GM12891 (cell line): Measurements from ENCODE around the gene ENAH.

ENCODE experiments used
- DNase-seq: peaks from one replicate; pipeline ENCODE4 v3.0.0; 2011; ENCODE audit warnings: low spot score; ENCODE audit not compliant: insufficient read length
- FAIRE-seq: peaks from 2 replicates; lab custom pipeline; 2011; peaks lifted over from hg19 to GRCh38; lab: Jason Lieb, UNC
- PAX5 ChIP-seq: IDR thresholded peaks from 2 replicates; pipeline ENCODE4 v1.6.1; 2011; ENCODE audit warnings: low read length, moderate library complexity, mild to moderate bottlenecking; ENCODE audit not compliant: insufficient read depth, severe bottlenecking
- POLR2A ChIP-seq: IDR thresholded peaks from 2 replicates; pipeline ENCODE4 v1.6.1; 2011; ENCODE audit warnings: low read depth, low read length, control low read depth
- POLR2AphosphoS5 ChIP-seq: IDR thresholded peaks from 2 replicates; pipeline ENCODE4 v1.6.1; 2011; ENCODE audit warnings: low read depth, low read length, control low read depth
- POU2F2 ChIP-seq: IDR thresholded peaks from 2 replicates; pipeline ENCODE4 v1.6.1; 2011; ENCODE audit warnings: low read depth, mild to moderate bottlenecking, control low read depth, low read length, moderate library complexity
- SPI1 ChIP-seq: IDR thresholded peaks from 2 replicates; pipeline ENCODE4 v1.6.1; 2011; ENCODE audit warnings: low read depth, low read length, control low read depth
- TAF1 ChIP-seq: IDR thresholded peaks from 2 replicates; pipeline ENCODE4 v1.6.1; 2011; ENCODE audit warnings: low read depth, low read length, control low read depth

ENAH gene

DNA sequence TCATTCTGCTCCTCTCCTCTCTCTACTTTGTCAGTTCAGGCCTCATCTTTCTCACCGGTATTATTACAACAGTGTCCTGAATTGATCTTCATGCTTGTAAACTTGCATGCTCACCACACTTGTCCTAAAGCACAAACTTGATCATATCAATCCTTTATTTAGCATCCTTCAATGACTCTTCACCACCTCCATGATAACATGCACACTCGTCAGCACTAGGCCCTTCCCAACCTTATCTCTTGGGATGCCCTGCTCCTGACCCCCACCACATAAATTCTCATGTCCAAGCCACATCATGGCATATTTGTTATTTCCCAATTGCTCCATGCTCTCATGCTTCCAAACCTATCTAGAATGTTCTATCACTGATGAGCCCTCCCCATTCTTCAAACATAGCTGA is 103.1 kb downstream of the ENAH start:
- TF ChIP-seq TAF1 (no peak), PAX5 (no peak), SPI1 (no peak), POU2F2 (no peak), POLR2A (no peak), POLR2AphosphoS5 (no peak)
- FAIRE-seq (peak; percentile 52), DNase-seq (no peak)

DNA sequence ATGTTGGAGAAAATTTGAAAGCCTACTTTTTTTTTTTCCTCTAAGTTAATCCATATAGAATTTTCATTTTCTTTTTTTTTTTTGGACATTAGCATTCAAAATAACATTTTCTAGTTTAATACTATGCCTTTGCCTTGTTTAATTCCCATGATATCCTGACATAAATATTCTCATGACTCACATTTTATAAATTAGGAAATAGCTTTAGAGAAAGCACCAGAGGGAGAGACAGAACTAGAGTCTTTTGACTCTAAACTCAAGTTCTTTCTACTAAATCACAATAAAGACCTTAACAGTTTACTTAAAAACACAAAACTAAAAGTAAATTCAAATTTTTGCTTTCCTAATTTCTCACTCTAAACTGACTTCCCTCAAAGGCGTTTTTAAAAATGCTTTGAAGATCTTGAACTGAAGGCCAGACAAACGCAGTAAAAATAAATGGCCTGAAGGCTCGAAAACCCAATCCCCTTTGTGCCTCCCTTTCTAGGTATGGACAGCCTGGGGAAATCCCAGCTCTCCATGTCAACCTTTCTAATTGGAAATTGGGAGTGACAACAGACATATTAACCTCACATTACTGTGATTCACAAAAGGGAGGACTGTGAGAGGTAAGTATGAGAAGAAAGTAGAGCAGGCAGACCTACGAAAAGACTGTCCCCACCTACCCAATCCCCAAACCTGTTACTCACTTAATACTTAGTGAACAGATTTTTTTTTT is 104.6 kb downstream of the ENAH start:
- FAIRE-seq (no peak), DNase-seq (no peak)
- TF ChIP-seq POU2F2 = no peak
- no peak for TF ChIP-seq PAX5
- no peak for TF ChIP-seq TAF1
- no peak for TF ChIP-seq POLR2AphosphoS5
- no peak for TF ChIP-seq POLR2A
- TF ChIP-seq SPI1 = no peak

DNA sequence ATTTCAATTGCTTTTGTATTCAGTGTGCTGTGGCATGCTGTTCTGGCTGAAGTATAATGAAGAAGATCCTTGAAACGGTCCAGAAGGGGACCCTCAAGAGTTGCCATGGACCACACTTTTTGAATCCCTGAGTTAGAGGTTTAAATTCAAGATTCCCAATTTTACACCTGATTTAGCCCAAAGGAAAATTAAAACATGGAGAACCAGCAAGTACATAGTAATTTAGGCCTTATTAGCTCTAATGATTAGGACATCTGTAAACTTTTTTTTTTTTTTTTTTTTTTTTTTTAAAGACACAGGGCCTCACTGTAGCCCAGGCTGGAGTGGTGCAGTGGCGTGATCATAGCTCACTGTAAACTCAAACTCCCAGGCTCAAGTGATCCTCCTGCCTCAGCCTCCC is 107.3 kb downstream of the ENAH start:
- FAIRE-seq = no peak
- TF ChIP-seq SPI1 (no peak), POLR2A (no peak), POU2F2 (no peak), POLR2AphosphoS5 (no peak), TAF1 (no peak), PAX5 (no peak)

DNA sequence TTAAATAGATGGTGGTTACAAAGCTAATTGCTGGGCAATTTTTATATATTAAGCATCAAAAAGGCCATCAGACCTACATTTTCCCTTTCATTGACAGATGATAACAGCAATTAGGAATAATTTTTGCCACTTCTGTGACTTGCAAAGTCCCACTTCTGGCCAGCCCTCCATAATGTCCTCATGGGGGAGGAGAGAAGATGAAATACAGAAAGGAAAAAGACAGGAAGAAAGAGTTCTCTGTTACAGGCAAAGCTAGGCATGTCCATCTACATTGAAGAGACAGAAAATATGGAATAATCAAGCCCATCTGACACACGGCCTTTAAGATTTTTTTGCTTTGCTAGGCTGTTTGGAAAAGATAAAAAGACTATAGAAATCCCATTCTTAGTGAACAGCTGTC is 108.0 kb downstream of the ENAH start:
- DNase-seq (no peak), FAIRE-seq (no peak)
- TF ChIP-seq POLR2A (no peak), PAX5 (no peak), POU2F2 (no peak), POLR2AphosphoS5 (no peak), TAF1 (no peak), SPI1 (no peak)

More for the DNA sequence above, 107.3 kb downstream of the ENAH start:
- no peak for DNase-seq

DNA sequence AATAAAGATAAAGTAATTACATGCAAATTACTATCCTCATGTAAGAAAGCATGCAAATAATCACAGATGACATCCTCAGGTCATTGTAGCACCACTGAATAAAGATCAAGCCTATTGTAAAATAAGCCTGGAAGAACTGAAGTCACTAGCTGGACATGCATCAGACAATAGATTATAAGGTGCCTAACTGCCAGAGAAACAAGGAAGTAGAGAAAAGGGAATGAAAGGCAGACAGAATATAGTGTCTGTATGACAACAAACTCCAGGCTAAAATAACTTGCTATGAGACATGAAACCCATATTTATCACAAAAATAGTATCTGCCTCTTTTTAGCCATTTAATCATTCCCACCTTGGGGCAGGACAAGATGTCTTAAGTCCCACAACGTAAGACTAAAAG is 108.7 kb downstream of the ENAH start:
- TF ChIP-seq POLR2AphosphoS5 (no peak), POU2F2 (no peak)
- DNase-seq = no peak
- no peak for FAIRE-seq

DNA sequence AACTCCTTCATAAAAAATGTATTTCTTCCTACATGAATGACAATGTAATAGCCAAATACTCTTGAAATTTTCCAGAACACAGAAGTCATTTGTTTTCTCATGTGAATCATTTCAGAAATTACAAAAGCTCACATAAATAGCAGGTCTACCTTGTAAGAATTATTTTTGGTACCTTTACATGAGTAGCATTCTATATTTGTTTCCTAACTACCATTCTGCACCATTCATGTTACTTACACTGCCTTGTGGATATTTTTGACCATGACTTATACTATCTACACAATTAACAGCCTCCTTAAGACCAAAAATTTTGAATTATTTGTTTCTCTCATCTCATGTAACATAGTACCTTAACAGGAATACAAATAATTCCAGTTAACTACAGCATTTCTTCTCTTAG is 109.6 kb downstream of the ENAH start:
- DNase-seq (no peak), FAIRE-seq (no peak)
- TF ChIP-seq POU2F2 (no peak), POLR2AphosphoS5 (no peak), PAX5 (no peak), SPI1 (no peak), TAF1 (no peak), POLR2A (no peak)

DNA sequence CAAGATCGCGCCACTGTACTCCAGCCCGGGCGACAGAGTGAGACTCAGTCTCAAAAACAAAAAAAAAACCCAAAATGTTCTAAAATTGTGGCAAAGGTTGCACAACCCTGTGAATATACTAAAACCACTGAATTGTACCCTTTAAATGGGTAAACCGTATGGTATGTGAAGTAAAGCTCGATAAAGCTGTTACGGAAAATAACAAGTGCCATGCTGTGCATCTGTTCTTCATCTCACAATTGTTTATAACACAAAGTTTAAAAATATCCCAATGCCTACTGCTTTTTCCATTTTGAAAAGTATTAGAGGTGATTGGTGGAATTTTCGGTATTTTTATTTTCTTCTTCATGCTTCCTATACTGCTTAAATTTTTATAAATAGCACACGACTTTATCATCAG is 111.5 kb downstream of the ENAH start:
- no peak for TF ChIP-seq PAX5
- no peak for TF ChIP-seq POU2F2
- no peak for TF ChIP-seq POLR2AphosphoS5
- no peak for TF ChIP-seq TAF1
- no peak for TF ChIP-seq POLR2A
- TF ChIP-seq SPI1 = no peak
- DNase-seq (no peak), FAIRE-seq (no peak)

DNA sequence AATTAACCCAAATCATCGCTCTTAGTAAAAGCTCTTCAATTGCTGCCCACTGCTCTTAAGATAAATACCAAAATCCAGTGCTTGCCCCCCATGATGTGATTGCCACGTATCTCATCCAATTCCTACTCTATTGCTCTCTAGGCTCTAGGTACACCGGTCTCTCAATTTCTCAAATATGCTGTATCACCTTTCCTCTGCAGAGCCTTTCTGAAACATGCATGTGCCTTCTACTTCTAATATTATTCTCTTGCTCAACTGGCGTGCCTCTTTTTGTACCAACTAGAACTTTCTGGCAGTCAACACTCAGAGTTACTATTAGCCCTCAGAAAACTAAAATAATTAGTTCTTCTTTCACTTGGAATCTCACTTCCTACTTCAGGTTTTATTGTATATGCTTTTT is 113.3 kb downstream of the ENAH start:
- no peak for DNase-seq

DNA sequence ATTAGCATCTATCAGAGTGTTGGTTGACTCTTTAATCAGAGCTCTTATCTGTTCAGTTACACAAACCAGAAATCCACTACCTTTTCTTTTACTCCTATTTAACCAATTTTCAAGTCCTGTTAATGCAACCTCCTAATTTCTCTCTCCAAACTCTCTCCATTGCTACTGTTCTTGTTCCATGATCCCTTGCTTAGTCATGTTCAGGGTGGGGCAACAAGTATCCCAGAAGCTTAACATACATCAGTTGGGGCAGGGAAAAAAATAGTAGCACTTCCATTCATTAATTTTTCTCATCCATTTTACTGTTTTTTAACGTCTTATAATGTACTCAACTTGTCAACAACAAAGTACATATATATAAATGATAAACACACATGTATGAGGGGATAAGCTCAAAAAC is 113.9 kb downstream of the ENAH start:
- FAIRE-seq = no peak
- no peak for DNase-seq
- no peak for TF ChIP-seq POLR2A
- no peak for TF ChIP-seq POLR2AphosphoS5
- TF ChIP-seq POU2F2 = no peak
- no peak for TF ChIP-seq SPI1
- no peak for TF ChIP-seq PAX5
- TF ChIP-seq TAF1 = no peak

More for the DNA sequence above, 113.3 kb downstream of the ENAH start:
- FAIRE-seq = no peak
- no peak for TF ChIP-seq POLR2A
- TF ChIP-seq SPI1 = no peak
- TF ChIP-seq TAF1 = no peak
- no peak for TF ChIP-seq PAX5
- no peak for TF ChIP-seq POU2F2
- no peak for TF ChIP-seq POLR2AphosphoS5

DNA sequence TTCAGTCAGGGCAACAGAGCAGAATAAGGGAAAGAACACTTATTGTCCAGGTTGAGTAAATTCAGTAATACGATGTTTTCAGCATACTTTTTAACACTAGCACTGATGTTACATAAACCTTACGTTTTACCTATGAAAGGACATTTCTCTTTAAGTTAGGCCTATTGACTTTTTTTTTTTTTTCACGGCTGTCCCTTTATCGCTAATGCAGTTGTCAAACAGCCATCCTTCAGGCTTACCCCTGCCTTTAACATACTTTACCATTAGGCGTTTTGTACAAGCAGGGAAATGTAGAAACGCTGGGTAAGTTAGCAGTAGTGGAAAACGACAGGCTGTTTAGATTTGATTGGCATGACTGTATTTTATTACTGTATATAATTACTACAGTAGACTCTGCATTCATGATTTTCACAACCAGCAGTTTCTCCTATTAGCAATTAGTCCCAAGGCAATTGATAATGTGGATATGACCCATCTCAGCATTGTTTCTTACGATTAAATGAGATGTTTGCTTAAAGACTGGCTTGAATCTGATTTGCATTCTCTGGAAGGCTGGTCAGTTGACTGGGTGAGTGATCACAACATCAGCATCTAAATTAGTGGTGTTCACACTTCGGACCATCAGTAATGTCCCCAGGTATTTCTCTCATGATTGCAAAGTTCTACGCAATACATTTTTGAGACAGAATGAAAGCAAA is 115.2 kb downstream of the ENAH start:
- FAIRE-seq (no peak), DNase-seq (no peak)
- TF ChIP-seq PAX5 (no peak), TAF1 (no peak), POLR2A (no peak), SPI1 (no peak), POU2F2 (no peak), POLR2AphosphoS5 (no peak)

DNA sequence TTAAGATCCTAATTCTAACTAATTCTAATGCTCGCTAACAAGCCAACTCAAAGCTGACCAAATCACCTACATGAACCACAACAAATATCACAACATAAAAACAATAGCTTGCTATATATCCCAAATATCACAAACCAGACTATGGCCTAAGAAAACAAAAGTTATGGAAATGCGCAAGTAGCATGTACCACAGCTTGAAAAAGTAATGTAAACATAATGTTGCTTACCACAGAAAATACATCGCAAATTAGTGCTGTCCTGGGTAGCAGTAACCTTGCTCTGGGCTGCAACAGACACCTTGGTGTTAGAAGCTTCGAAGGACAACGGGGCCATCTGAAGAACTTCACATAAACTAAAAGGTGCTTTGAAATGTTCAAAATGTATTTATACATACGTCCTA is 117.6 kb downstream of the ENAH start:
- FAIRE-seq (no peak), DNase-seq (no peak)
- TF ChIP-seq PAX5 (no peak), POU2F2 (no peak), SPI1 (no peak), POLR2AphosphoS5 (no peak), POLR2A (no peak), TAF1 (no peak)
